NOMO-1 treated with DMSO at 0.1 percent for 48 hours (cell line): ENCODE measurements around the gene MED19.
A peak's percentile ranks its signal among the peaks of the same experiment; 100 is the strongest.
"Not testable (repeated sequence)": the region's sequence is repeated elsewhere in the genome, so short reads cannot be mapped to it uniquely, and the experiment has no call there.

Experiments used
- DNase-seq: peaks from one replicate; lab custom pipeline; 2025; ENCODE audit not compliant: unreplicated experiment; lab: John Stamatoyannopoulos, UW

MED19 gene, protein sequence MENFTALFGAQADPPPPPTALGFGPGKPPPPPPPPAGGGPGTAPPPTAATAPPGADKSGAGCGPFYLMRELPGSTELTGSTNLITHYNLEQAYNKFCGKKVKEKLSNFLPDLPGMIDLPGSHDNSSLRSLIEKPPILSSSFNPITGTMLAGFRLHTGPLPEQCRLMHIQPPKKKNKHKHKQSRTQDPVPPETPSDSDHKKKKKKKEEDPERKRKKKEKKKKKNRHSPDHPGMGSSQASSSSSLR

DNA sequence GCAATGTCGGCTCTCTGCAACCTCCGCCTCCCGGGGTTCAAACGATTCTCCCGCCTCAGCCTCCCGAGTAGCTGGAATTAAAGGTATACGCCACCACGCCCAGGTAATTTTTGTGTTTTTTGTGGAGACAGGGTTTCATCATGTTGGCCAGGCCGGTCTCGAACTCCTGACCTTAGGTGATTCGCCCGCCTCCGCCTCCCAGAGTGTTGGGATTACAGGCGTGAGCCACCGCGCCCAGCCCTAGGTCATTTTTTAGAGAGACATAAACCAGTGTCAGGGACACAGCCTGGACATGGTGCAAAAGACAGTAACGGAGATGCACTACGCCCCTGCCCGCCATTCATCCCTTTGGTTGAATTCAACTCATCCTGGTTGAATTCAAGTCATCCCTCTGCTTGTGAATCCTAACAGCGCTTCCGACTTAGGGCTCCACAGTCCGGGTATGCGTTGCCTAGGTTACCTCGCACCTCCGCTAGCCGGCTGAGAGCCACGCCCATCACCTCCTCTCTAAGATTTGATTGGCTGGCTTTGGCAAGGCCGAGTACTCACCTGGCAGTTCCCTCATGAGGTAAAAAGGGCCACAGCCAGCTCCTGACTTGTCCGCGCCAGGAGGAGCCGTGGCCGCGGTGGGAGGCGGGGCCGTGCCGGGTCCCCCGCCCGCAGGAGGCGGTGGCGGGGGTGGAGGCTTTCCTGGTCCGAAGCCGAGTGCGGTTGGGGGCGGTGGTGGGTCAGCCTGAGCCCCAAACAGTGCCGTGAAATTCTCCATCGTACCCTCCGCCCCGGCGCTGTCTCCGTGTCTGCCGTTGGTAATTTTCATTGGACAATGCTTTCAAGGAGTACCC, at the start of gene MED19:
Gene MED19 (minus strand): TSS at position 802 of the 842 bp plus-strand sequence. CDS start 36 bp downstream, at position 766.
- peak; percentile 71 for DNase-seq

DNA sequence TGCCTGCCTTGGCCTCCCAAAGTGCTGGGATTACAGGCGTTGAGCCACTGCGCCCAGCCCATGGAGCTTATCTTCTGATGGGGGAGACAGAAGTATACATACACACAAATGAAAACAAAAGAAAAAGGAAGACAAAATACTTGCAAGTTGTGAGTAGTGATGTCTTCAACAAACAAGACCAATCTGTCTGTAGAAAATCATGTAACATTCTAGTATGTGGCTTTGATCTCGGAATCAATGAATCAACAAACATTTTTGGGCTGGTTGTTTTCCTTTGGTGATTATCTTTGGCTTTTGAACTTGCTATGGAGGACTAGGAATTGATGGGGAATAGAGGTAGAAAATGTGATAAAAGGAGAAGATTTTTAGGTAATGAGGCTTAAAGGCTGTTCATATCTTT, 46.2 kb upstream of the MED19 start:
- no peak for DNase-seq

DNA sequence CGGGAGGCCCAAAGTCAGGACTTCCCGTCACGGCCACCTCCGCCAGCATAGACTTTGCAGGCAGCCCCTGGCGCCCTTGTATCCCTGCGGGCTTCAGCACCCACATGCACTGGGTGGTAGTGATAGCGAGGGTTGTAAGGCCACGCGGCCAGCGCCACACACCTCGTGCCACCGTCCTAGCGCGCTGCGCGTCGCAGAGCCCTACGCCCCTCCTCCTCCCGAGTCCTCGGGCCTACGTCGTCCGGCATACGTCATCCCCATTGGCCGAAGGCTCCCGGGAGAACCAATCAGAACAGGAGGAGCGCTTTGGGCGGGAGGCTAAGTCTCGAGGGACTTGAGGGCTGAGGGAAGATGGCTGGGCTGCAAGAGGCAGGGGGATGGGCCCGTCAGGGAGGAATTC, 40.9 kb upstream of the MED19 start:
- DNase-seq: no peak

DNA sequence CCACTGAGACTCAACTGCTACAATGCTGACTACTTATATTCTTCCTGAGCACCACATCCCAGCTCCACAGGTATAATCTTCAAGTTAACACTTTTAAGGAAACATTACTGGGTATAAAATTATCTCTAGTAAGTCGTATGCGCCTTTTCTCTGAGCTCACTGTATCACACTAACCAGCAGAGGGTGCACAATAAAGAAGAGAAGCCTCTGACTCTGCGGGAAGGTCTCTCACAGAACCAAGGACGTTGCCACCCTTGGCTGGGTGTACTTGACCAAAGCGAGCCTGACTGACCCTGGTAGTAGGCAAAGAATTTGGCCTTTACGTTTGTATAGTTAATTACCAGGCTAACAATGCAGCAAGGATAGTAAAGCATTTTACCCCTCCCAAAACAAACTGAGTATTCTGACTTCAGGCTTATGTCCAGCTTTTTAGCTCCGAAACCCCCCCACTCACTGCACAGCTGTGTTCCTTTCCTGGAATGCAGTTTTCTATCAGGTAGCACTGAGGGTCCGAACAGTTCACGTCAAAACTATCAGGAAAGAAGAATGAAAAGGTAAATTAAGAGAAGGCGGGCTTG, 39.8 kb upstream of the MED19 start, which contains the start of gene BTBD18:
Gene BTBD18 (minus strand): TSS at position 144 of the 578 bp plus-strand sequence. CDS start 631 bp downstream, outside the sequence.
- DNase-seq: no peak

DNA sequence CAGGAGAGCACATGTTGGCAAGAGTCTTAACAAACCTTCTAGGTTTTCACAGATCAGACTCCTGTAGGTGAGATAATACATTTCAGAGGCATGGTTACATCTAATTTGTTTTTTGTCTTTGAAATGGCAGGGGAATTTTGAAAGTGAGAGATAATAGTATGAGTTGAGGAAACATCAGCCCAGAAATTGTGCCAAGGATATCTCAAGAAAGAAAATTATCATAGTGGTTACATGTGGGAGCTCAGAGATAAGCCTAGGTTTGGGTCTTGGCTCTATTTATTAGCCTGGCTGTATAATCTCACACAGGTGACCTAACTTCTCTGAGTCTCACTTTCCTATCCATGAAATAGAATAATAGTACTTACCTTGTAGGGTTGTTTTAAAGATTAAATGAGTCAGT, 39.2 kb upstream of the MED19 start:
- DNase-seq: no peak

DNA sequence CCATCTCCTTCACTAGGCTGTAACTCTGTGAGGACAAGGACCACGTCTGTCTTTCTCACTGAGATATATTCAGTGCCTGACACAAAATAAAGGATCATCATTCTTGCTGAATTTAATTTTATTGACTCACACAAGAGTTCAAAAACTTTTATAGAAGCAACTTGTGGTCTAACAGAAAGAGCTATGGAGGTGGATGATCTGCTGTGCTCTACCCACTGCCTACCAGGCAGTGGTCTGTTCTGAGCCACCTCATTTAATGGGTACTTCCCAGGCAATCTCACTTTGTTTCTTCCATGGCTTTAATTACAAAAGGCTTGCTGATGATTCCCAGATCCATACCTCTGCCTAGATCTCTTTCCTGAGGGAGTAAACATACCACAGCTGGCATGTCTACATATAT, 34.9 kb upstream of the MED19 start:
- DNase-seq: no peak

DNA sequence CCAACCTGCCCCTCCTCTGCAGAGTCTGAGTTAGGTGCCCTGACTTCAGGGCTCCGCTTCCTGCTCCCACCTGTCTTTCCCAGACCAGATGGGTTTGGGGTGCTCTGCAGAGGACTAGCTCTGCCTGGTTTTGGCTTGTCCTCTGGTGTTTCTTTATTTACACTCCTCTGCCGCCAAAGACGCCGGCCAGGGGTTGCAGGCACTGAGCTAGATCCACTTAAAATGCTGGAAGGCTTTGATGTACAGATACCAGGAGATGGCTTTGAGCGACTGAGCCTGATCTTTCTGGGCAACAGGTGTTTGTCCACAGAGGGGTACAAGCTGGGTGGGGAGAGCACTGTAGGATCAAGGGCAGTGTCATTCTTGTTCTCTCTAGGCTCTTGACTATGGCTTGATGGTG, 33.2 kb upstream of the MED19 start:
- DNase-seq: no peak

DNA sequence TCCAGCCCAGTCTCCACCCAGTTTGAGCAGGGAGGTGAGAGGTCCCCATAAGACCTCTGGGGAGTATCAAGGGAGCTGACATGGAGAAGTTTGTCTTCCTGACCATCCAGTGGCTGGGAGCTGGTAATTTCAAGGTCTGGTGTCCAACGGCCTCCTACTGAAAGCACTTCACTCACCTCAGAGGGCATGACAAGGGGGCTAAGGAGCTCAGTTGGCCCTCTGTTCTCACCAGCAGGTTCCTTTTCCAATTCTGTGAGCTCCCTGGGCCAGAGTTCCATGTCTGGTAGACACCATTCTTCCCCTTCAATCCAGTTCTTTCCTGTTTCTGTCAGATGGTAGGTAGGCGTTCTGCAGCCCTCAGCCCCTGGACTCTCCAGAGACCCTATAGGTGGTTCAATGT, 32.3 kb upstream of the MED19 start:
- DNase-seq: no peak

DNA sequence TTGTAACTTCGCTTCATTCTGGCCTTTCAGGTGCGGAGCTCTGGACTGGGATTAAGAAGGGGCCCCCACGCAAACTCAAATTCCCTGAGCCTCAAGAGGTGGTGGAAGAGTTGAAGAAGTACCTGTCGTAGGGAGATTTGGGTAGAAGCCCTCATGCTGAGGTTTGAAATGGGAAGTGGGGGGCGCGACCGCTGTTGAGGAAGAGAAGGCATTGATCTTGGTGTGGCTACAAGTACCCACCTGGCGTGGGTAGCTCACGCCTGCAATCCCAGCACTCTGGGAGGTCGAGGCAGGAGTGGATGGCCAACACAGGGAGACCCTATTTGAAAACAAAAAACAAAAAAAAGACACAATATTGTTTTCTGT, 30.1 kb upstream of the MED19 start:
- DNase-seq: peak; percentile 12

DNA sequence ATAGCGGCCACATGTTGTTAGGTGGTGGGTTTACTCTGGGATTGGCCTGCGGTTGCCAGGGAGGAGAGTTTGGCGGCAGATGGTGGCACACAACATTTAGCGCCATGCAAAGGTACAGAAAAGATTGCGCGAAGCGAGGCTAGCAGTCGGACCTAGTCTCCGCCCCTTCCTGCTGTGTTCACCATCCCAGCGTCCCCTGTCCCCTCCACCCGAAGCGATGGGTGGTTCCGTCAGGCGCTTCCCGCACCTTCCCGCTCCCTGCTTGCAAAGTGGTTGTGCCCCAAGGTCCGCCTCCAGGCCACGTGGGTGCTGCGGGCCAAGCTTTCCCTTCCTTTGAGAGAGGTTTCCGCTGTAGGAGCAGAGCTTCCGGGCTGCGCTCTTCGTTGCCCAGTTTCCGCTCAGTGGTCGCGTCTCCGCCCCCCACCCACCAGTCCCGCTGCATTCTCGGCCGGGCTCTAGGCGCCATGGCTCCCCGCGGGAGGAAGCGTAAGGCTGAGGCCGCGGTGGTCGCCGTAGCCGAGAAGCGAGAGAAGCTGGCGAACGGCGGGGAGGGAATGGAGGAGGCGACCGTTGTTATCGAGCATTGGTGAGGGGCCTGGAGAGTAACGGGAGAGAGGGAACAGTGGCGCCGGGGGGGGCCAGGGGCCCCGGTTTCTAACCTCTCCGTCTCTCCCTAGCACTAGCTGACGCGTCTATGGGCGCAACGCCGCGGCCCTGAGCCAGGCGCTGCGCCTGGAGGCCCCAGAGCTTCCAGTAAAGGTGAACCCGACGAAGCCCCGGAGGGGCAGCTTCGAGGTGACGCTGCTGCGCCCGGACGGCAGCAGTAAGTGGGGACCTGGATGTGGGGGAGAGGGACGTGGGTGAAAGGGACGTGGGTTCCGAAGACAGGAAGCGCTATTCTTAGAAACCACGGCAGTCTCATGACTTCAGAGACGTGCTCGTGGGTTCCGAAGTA, 29.4 kb upstream of the MED19 start, which contains the start of gene SELENOH:
Gene SELENOH (plus strand): TSS at position 360 of the 955 bp plus-strand sequence. CDS start 105 bp downstream, at position 465.
- peak; percentile 97 for DNase-seq

DNA sequence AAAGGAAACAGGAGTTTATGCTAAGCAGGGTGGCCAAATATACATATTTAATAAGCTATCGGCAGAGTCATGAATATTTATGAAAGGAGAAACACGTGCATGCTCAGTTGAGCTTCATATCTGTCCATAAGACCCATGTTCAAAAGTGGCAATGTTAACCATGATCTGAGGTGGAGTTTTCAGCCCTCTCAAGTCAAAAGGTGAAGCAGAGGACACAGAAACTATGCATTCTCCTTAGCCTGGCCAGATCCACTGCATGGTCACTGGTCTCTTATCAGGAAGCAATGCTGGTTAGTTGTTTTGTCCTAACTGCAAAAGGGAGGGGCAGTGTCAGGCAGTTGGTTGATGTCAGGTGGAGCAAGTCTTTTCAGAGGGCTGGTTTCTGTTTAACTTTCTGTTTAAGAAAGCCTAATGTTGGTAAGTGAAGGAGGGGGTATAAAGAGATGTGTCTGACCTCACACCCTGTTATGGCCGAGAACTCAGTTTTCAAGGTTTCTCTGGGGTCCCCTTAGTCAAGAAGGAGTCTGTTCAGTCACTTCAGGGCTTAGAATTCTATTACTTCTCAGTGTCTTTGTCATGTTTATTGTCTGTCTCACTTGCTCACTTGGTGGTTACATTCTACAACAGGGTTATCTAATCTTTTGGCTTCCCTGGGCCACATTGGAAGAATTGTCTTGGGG, 23.7 kb upstream of the MED19 start:
- DNase-seq: no peak

DNA sequence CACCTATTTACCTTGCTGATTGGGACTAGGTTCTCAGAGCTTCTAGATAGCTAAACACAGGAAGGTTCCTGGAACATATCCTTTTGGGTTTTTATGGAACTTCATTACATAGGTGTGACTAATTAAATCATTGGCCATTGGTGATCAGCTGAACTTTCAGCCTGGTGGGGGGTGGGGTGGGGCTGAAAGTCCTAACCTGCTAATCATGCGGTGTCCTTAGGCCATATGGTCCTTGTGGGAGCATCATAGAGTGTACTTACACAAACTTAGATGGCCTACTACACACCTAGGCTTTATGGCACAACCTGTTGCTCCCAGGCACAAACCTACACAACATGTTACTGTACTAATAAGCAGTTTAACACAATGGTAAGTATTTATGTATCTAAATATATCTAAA, 20.6 kb upstream of the MED19 start:
- no peak for DNase-seq

DNA sequence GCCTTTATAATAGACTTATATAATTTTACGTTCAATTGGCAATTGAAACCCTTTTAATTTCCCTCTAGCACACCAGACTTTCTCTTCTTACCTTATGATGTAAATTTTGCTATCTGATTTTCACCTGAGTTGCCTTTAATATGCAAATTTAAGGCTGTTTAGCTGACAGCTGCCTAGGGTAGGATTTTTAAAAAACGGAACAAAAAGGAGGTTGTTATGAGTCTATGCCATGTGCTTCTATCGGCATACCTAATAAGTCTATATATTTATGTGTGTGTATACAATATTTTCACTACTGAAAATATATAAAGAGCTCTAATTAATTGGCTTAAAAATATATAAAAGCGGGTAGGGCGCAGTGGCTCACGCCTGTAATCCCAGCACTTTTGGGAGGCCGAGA, 17.5 kb upstream of the MED19 start:
- DNase-seq: no peak

DNA sequence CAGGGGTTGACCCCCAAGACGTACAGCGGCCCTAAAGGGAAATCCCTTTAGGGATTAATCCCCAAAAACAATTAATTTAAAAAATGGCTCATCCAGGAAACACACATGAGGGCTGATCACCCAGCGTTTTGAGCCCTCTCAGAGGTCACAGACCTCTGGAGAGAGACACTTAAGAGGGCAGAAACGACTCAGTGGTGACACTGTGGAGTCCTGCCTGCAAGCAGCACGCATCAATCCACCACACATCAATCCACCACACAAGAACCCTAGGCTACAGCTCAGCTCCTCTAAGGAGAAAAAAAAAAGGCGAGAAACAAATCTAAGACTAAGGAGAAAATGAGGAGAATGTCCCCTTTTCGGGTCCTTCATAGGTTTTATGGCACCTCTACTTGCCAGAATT, 16.8 kb upstream of the MED19 start:
- DNase-seq: no peak

DNA sequence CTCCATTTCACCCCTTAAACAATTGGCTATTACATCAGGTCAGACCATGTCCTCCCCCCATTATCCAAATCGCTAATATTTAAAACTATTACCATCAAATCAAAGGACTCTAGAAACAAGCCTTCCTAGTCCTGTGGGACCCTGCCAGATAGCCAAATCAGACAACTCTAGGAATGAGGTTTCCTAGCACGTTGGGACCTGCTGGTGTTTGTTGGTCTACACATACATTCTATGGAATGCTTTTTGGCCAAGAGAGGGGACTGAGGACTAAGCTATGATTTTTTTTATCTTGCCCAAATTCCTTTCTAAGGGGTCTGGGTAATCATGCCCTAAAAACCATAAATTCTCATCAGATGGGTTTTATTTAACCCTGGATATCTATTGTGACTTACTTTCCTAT, 15.2 kb upstream of the MED19 start:
- DNase-seq: no peak

DNA sequence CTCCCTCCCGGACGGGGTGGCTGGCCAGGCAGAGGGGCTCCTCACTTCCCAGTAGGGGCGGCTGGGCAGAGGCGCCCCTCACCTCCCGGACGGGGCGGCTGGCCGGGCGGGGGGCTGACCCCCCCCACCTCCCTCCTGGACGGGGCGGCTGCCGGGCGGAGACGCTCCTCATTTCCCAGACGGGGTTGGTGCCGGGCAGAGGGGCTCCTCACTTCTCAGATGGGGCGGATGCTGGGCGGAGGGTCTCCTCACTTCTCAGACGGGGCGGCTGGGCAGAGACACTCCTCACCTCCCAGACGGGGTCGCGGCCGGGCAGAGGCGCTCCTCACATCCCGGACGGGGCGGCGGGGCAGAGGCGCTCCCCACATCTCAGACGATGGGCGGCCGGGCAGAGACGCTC, 4.7 kb upstream of the MED19 start:
- DNase-seq: not testable (repeated sequence)

DNA sequence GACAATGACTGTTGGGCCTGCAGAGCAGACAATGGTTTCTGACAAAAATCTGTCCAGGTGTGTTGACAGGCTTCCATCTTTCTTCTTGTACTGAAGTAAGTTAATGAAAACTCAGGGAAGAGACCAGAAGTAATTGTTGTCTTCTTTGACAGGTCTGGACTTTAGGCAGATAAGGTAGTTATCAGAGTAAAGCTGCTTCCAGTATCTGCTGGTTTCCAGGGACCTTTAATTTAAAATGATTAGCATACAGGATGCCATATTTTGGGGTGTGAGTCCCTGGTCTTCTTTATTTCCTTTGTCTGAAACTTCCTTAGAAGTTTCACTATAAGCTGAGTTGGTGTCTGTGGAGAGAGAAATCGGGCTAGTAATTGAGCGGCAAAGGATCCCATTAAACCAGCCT, 1.8 kb upstream of the MED19 start:
- no peak for DNase-seq

DNA sequence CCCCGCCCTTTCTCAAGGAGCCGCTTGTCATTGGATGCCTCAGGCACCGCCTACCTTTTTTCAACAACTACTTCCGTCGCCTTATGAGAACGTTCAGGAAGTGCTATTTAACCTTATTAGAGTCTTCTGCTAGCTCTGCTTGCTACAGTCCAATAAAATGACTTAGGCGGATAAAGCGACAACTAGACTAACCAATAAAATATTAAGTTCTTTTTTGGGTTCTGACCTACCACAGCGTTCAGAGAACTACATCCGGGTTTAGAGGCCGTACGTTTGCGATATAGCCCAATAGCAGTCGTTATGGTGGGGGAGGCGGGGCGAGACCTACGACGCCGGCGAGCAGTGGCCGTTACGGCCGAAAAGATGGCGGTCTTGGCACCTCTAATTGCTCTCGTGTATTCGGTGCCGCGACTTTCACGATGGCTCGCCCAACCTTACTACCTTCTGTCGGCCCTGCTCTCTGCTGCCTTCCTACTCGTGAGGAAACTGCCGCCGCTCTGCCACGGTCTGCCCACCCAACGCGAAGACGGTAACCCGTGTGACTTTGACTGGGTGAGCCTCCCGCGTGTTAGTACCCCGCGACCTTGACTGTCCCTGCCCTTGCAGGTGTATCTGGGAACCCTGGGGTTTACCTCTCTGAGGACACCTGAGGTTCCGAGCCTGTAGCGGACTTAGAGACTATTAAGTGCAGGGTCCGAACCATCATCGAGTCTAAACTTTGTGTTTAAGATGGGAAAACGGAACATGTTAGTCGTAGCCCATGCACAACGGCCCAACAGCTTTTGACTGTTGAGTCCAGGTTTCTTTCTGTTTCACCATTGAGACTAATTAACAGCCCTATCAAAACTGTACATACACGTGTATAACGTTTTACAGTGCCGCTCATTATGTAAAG, 488 bp upstream of the MED19 start, which contains the start of gene TMX2:
Gene TMX2 (plus strand): TSS at position 338 of the 895 bp plus-strand sequence. CDS start 26 bp downstream, at position 364.
- peak; percentile 99 for DNase-seq

DNA sequence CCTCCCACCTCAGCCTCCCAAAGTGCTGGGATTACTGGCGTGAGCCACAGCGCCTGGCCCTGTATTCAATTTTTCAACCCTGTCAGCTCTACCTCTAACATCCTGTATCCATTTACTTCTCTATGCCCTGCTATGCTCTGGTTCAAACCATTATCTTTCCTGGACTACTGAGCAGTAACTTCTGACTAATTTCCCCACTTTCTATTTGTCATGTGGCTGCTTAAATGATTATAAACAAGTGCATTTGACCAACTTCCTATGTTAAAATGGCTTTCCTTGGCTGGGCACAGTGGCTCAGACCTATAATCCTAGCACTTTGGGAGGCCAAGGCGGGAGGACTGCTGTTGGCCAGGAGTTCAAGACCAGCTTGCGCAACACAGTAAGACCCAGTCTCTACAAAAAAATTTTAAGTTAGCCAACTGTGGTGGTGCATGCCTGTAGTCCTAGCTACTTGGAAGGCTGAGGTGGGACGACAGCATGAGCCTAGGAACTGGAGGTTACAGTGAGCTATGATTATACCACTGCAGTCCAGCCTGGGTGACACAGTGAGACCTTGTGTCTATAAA, 2.1 kb downstream of the MED19 start:
- DNase-seq: no peak
